GM23248 (cell line): Measurements from ENCODE around the gene SLC12A1. TPM values are rescaled to one million over a fixed set of nuclear protein-coding genes. Genes with fewer than 3 reads are reported as not detected.

Experiments
- DNase-seq: peaks from one replicate; pipeline ENCODE4 v3.0.0-alpha.2; 2015
- H2AFZ ChIP-seq: fragments of 200-600 bp; sonication (generic); 2 replicates; pipeline ENCODE4 v1.6.1; 2016; ENCODE audit warnings: antibody characterized with exemption
- H3F3A ChIP-seq: fragments of 200-600 bp; sonication (generic); 2 replicates; pipeline ENCODE4 v1.6.1; 2016; ENCODE audit warnings: mild to moderate bottlenecking, antibody characterized with exemption, mixed run types; ENCODE audit not compliant: insufficient read depth
- H3K27ac ChIP-seq: fragments of 200-600 bp; sonication (generic); 2 replicates; pipeline ENCODE4 v1.5.1; 2016; ENCODE audit warnings: mild to moderate bottlenecking
- H3K27me3 ChIP-seq: fragments of 200-600 bp; sonication (generic); replicated peaks from 2 replicates; pipeline ENCODE4 v1.6.1; 2016; ENCODE audit warnings: mild to moderate bottlenecking; ENCODE audit not compliant: insufficient read depth
- H3K36me3 ChIP-seq: fragments of 200-600 bp; sonication (generic); 2 replicates; pipeline ENCODE4 v1.6.1; 2016; ENCODE audit warnings: low read depth, mild to moderate bottlenecking
- H3K4me1 ChIP-seq: fragments of 200-600 bp; sonication (generic); 2 replicates; pipeline ENCODE4 v1.6.1; 2016; ENCODE audit warnings: mild to moderate bottlenecking; ENCODE audit not compliant: insufficient read depth
- H3K4me2 ChIP-seq: fragments of 200-600 bp; sonication (generic); one replicate; pipeline ENCODE4 v1.6.1; 2016; ENCODE audit warnings: mild to moderate bottlenecking; ENCODE audit not compliant: unreplicated experiment
- H3K4me3 ChIP-seq: fragments of 200-600 bp; sonication (generic); 2 replicates; pipeline ENCODE4 v1.5.1; 2016; ENCODE audit warnings: mild to moderate bottlenecking
- H3K79me2 ChIP-seq: fragments of 200-600 bp; sonication (generic); 2 replicates; pipeline ENCODE4 v1.6.1; 2016; ENCODE audit warnings: mild to moderate bottlenecking; ENCODE audit not compliant: insufficient read depth
- H3K9ac ChIP-seq: fragments of 200-600 bp; sonication (generic); 2 replicates; pipeline ENCODE4 v1.6.1; 2016; ENCODE audit warnings: mild to moderate bottlenecking
- H3K9me2 ChIP-seq: fragments of 200-600 bp; sonication (generic); 2 replicates; pipeline ENCODE4 v1.6.1; 2016; ENCODE audit warnings: mixed run types, mild to moderate bottlenecking, moderate library complexity; ENCODE audit not compliant: insufficient read depth
- H3K9me3 ChIP-seq: fragments of 200-600 bp; sonication (generic); one replicate; pipeline ENCODE4 v1.6.1; 2017; ENCODE audit warnings: low read depth
- H4K20me1 ChIP-seq: fragments of 200-600 bp; sonication (generic); 2 replicates; pipeline ENCODE4 v1.6.0; 2016; ENCODE audit not compliant: insufficient read depth
- EZH2 ChIP-seq: fragments of 200-600 bp; sonication (generic); IDR thresholded peaks from 2 replicates; pipeline ENCODE4 v1.6.1; 2018; ENCODE audit warnings: antibody characterized with exemption, mild to moderate bottlenecking; ENCODE audit not compliant: insufficient read depth, poor library complexity, severe bottlenecking
- EZH2phosphoT487 ChIP-seq: fragments of 200-600 bp; sonication (generic); IDR thresholded peaks from 2 replicates; pipeline ENCODE4 v1.6.1; 2018; ENCODE audit warnings: antibody characterized with exemption, moderate library complexity, mild to moderate bottlenecking, low read depth; ENCODE audit not compliant: insufficient read depth
- WGBS, 2 experiments: methylation state at CpG; one replicate each; pipeline ENCODE4 v1.1.6; 2015 to 2017; ENCODE audit warnings: low lambda C conversion rate in 2 of 2, low coverage in 1 of 2; ENCODE audit errors: missing lambda C conversion rate in 2 of 2; 5-methylcytosine and 5-hydroxymethylcytosine counted together
- in situ Hi-C: fragments of 300-500 bp; cut with MboI; formaldehyde crosslinking; loops from 2 replicates; pipeline ENCODE4 v1.15.0; 2020
- polyA plus RNA-seq: library from polyadenylated mRNA; unstranded; fragments of >200 nt; fragmentation: Nextera tagmentation; extraction: Ambion mirVana; gene quantifications from 2 replicates; pipeline ENCODE4 v1.2.1, GENCODE V29; 2016
- total RNA-seq: library from RNA; depleted of rRNA; stranded (reverse); fragments of >200 nt; shearing (Covaris generic); gene quantifications from 2 replicates; pipeline ENCODE4 v1.2.3, GENCODE V29; 2014

SLC12A1 gene
- total and polyA plus RNA-seq, 2 experiments from 2014 or later, result not detected

DNA sequence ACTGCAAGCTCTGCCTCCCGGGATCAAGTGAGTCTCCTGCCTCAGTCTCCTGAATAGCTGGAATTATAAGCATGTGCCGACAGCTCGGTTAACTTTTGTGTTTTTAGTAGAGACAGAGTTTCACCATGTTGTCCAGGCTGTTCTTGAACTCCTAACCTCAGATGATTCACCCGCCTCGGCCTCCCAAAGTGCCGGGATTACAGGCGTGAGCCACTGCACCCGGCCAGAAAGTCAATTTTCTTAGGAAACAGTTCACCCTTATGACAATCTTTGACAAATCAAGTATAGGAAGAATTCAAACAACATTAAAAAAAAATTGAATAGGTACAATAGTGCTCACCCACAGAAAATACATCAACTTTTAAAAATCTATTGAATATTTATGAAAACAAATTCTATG, 101.5 kb downstream of the SLC12A1 start:
- no peak for DNase-seq
- no peak overlapping the region for H3K4me3 ChIP-seq
- H3K9me2 ChIP-seq, result no peaks in the 10 kb centered on the region
- H3K79me2 ChIP-seq, result no peaks in the 10 kb centered on the region
- H3K9me3 ChIP-seq, result no peaks in the 10 kb centered on the region
- in situ Hi-C loops, result no loop called here
- H4K20me1 ChIP-seq, result no peaks in the 10 kb centered on the region
- TF ChIP-seq EZH2 (no peak), EZH2phosphoT487 (no peak)
- no peak overlapping the region for H3K27ac ChIP-seq
- no peaks in the 10 kb centered on the region for H3F3A ChIP-seq
- no peaks in the 10 kb centered on the region for H3K36me3 ChIP-seq
- 83 to 85% methylated on average over 8 of the region's 8 CpGs for WGBS, 2 experiments
- no peak overlapping the region for H2AFZ ChIP-seq
- H3K4me2 ChIP-seq, result no peak overlapping the region
- no peaks in the 10 kb centered on the region for H3K27me3 ChIP-seq
- no peak overlapping the region for H3K9ac ChIP-seq
- H3K4me1 ChIP-seq, result no peaks in the 10 kb centered on the region

- Histone ChIP-seq H3K9me3 (no peaks in the 10 kb centered on the region), H3K27me3 (no peaks in the 10 kb centered on the region), H3K79me2 (no peaks in the 10 kb centered on the region), H3K4me3 (no peak overlapping the region), H3K9ac (no peak overlapping the region), H3K36me3 (no peaks in the 10 kb centered on the region), H4K20me1 (no peaks in the 10 kb centered on the region), H2AFZ (no peak overlapping the region), H3K4me2 (no peak overlapping the region), H3K9me2 (no peaks in the 10 kb centered on the region), H3K27ac (no peak overlapping the region), H3F3A (no peaks in the 10 kb centered on the region), H3K4me1 (no peaks in the 10 kb centered on the region)
- no peak for DNase-seq
- WGBS, 2 experiments, result 45 to 53% methylated on average over 2 of the region's 2 CpGs
- in situ Hi-C loops, result no loop called here
- TF ChIP-seq EZH2phosphoT487 (no peak), EZH2 (no peak)
These were observed 103.6 kb downstream of the SLC12A1 start for GRCh38 chr15:48309740-48310139.

GRCh38 chr15:48313216-48313615, 107.1 kb downstream of the SLC12A1 start:
- Histone ChIP-seq H3K27ac (no peak overlapping the region), H3K4me2 (no peak overlapping the region), H3K9me2 (no peaks in the 10 kb centered on the region), H4K20me1 (no peaks in the 10 kb centered on the region), H3K4me1 (no peaks in the 10 kb centered on the region), H3K9ac (no peak overlapping the region), H3K79me2 (no peaks in the 10 kb centered on the region), H3K27me3 (no peaks in the 10 kb centered on the region), H3K9me3 (no peaks in the 10 kb centered on the region), H3K4me3 (no peak overlapping the region), H3K36me3 (no peaks in the 10 kb centered on the region), H3F3A (no peaks in the 10 kb centered on the region), H2AFZ (no peak overlapping the region)
- no peak for TF ChIP-seq EZH2phosphoT487
- TF ChIP-seq EZH2, result no peak
- in situ Hi-C loops, result no loop called here
- WGBS, 2 experiments, result 78 to 84% methylated on average over 2 of the region's 2 CpGs
- DNase-seq, result no peak

GRCh38 chr15:48315041-48315440, 108.9 kb downstream of the SLC12A1 start:
- Histone ChIP-seq H2AFZ (no peak overlapping the region), H3K4me1 (no peaks in the 10 kb centered on the region), H3K4me2 (no peak overlapping the region), H3K79me2 (no peaks in the 10 kb centered on the region), H3K27ac (no peak overlapping the region), H3K27me3 (no peaks in the 10 kb centered on the region), H3K9me2 (no peaks in the 10 kb centered on the region), H3K36me3 (no peaks in the 10 kb centered on the region), H3F3A (no peaks in the 10 kb centered on the region), H3K9me3 (no peaks in the 10 kb centered on the region), H3K9ac (no peak overlapping the region), H3K4me3 (no peak overlapping the region), H4K20me1 (no peaks in the 10 kb centered on the region)
- DNase-seq, result no peak
- in situ Hi-C loops, result no loop called here
- no peak for TF ChIP-seq EZH2phosphoT487
- no peak for TF ChIP-seq EZH2
- WGBS, 2 experiments, result 71 to 74% methylated on average over 10 of the region's 10 CpGs

DNA sequence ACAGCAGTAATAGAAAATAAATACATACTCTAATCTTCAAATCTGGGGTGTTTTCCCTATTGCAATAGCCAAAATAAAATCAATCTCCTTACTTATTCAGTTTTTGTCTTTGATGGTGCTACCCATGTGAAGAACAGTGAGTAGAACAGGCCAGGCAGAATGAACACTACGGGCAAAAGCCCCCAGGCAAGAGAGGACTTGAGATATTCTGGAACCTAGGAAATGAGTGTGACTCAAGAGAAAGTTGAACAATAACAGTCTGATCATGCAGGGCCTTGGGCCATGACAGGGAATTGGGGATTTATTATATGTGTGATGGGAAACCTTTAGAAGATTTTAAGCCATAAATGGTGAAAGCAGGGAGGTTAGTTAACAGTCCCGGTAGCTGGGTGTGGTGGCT, 111.1 kb downstream of the SLC12A1 start:
- in situ Hi-C loops, result no loop called here
- H3K79me2 ChIP-seq, result no peaks in the 10 kb centered on the region
- H3K4me2 ChIP-seq, result no peak overlapping the region
- no peaks in the 10 kb centered on the region for H4K20me1 ChIP-seq
- no peaks in the 10 kb centered on the region for H3K36me3 ChIP-seq
- no peak overlapping the region for H3K27ac ChIP-seq
- H3K4me3 ChIP-seq, result no peak overlapping the region
- no peak overlapping the region for H3K9ac ChIP-seq
- H3K27me3 ChIP-seq, result no peaks in the 10 kb centered on the region
- H2AFZ ChIP-seq, result no peak overlapping the region
- H3K4me1 ChIP-seq, result no peaks in the 10 kb centered on the region
- TF ChIP-seq EZH2phosphoT487, result no peak
- no peak for TF ChIP-seq EZH2
- DNase-seq, result no peak
- WGBS, 2 experiments, result 77 to 91% methylated on average over 2 of the region's 2 CpGs
- H3K9me3 ChIP-seq, result no peaks in the 10 kb centered on the region
- H3F3A ChIP-seq, result no peaks in the 10 kb centered on the region
- no peaks in the 10 kb centered on the region for H3K9me2 ChIP-seq
